Measurements from ENCODE around the gene NFIX. TPM values are rescaled to one million over a fixed set of nuclear protein-coding genes. Genes with fewer than 3 reads are reported as not detected.

The NFIX gene
- total RNA-seq, 1 experiment from 2014 or later = 8.3 TPM

GRCh38 chr19:13122980-13123957 lies 128.0 kb downstream of the NFIX start:
- DNase-seq (ENCODE audit: low read depth) = no peak

GRCh38 chr19:13127051-13127450 lies 131.8 kb downstream of the NFIX start:
- DNase-seq (ENCODE audit: low read depth) = no peak

- no peak for DNase-seq (ENCODE audit: low read depth)
These were observed 132.7 kb downstream of the NFIX start for GRCh38 chr19:13127811-13128575.

- DNase-seq (ENCODE audit: low read depth) = no peak
These were observed 133.3 kb downstream of the NFIX start for GRCh38 chr19:13128583-13128982.

GRCh38 chr19:13129384-13129783 lies 134.1 kb downstream of the NFIX start:
- DNase-seq (ENCODE audit: low read depth) = no peak

- no peak for DNase-seq (ENCODE audit: low read depth)
These were observed 135.7 kb downstream of the NFIX start for GRCh38 chr19:13130886-13131490.

- peak; percentile 47 for DNase-seq (ENCODE audit: low read depth)
These were observed 137.4 kb downstream of the NFIX start for GRCh38 chr19:13132471-13133180.

GRCh38 chr19:13133241-13133870 lies 138.1 kb downstream of the NFIX start:
- DNase-seq (ENCODE audit: low read depth) = no peak

GRCh38 chr19:13134626-13135025 lies 139.4 kb downstream of the NFIX start:
- DNase-seq (ENCODE audit: low read depth) = no peak

- no peak for DNase-seq (ENCODE audit: low read depth)
These were observed 140.1 kb downstream of the NFIX start for GRCh38 chr19:13135068-13136062.

GRCh38 chr19:13137290-13137794 lies 142.1 kb downstream of the NFIX start:
- no peak for DNase-seq (ENCODE audit: low read depth)

GRCh38 chr19:13138171-13138915 lies 143.1 kb downstream of the NFIX start:
- DNase-seq (ENCODE audit: low read depth) = no peak

- DNase-seq (ENCODE audit: low read depth) = no peak
These were observed 143.6 kb downstream of the NFIX start for GRCh38 chr19:13138916-13139198.

- DNase-seq (ENCODE audit: low read depth) = no peak
These were observed 144.5 kb downstream of the NFIX start for GRCh38 chr19:13139633-13140311.

GRCh38 chr19:13146763-13147563 lies 151.7 kb downstream of the NFIX start:
- peak; percentile 63 for DNase-seq (ENCODE audit: low read depth)
